GM12892 (cell line): Measurements from ENCODE around the gene PKHD1.

Experiments
- POLR2A ChIP-seq: IDR thresholded peaks from 2 replicates; pipeline ENCODE4 v1.6.1; 2011; ENCODE audit warnings: low read depth, low read length, control low read depth
- TAF1 ChIP-seq: IDR thresholded peaks from 2 replicates; pipeline ENCODE4 v1.6.1; 2011; ENCODE audit warnings: low read depth, mild to moderate bottlenecking, control low read depth, low read length, borderline replicate concordance

DNA sequence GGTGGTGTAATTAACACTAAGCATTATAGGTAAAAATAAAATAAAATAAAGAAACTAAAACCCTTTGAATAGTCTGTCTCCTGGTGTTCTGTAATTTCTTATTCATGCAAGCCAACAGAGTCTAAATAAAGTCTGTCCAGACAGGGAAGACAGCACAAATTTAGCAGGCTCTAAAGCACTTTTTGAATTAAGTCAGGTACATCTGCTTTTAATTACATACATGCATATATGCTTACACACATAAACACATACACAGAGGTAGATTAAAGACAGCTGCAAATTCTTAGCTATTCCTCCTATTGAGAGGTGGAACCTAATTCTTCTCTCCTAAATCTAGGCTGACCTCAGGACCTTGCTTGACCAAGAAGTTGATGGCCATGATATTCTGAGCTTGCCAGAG, 262.5 kb downstream of the PKHD1 start:
- TF ChIP-seq POLR2A (no peak), TAF1 (no peak)
